Measurements from ENCODE around the gene PABPN1L.

DNA sequence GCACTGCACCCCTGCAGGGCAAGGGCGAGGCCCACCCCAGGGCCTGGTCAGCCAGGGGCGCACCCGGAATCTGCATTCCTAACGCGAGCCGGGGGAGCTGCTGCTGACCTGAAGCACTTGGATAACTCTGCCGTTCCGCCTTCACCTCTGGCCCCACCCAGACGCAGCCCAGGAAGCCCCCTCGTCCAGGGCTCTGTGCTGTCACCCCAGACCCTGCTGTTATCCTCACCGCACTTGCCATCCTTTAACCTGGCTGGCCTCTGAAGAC, 13.3 kb upstream of the PABPN1L start:
- TF ChIP-seq POLR2AphosphoS5 (IDR thresholded peaks at IDR 0.05) (no peak), POLR2A (IDR thresholded peaks at IDR 0.05; ENCODE audit: low read depth) (no peak)
- TF ChIP-seq, protein P1, sequence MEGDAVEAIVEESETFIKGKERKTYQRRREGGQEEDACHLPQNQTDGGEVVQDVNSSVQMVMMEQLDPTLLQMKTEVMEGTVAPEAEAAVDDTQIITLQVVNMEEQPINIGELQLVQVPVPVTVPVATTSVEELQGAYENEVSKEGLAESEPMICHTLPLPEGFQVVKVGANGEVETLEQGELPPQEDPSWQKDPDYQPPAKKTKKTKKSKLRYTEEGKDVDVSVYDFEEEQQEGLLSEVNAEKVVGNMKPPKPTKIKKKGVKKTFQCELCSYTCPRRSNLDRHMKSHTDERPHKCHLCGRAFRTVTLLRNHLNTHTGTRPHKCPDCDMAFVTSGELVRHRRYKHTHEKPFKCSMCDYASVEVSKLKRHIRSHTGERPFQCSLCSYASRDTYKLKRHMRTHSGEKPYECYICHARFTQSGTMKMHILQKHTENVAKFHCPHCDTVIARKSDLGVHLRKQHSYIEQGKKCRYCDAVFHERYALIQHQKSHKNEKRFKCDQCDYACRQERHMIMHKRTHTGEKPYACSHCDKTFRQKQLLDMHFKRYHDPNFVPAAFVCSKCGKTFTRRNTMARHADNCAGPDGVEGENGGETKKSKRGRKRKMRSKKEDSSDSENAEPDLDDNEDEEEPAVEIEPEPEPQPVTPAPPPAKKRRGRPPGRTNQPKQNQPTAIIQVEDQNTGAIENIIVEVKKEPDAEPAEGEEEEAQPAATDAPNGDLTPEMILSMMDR (IDR thresholded peaks at IDR 0.05), result no peak

All from esophagus muscularis mucosa (tissue), 3 donors.